ENCODE measurements around the gene LRRC4C. TPM values are rescaled to one million over a fixed set of nuclear protein-coding genes. Genes with fewer than 3 reads are reported as not detected.

LRRC4C gene
- total and polyA plus RNA-seq, 2 experiments from 2014 or later, result 0.35 to 1.1 TPM

GRCh38 chr11:41413843-41414242 is 45.6 kb downstream of the LRRC4C start (continued):
- TF ChIP-seq, protein P1, sequence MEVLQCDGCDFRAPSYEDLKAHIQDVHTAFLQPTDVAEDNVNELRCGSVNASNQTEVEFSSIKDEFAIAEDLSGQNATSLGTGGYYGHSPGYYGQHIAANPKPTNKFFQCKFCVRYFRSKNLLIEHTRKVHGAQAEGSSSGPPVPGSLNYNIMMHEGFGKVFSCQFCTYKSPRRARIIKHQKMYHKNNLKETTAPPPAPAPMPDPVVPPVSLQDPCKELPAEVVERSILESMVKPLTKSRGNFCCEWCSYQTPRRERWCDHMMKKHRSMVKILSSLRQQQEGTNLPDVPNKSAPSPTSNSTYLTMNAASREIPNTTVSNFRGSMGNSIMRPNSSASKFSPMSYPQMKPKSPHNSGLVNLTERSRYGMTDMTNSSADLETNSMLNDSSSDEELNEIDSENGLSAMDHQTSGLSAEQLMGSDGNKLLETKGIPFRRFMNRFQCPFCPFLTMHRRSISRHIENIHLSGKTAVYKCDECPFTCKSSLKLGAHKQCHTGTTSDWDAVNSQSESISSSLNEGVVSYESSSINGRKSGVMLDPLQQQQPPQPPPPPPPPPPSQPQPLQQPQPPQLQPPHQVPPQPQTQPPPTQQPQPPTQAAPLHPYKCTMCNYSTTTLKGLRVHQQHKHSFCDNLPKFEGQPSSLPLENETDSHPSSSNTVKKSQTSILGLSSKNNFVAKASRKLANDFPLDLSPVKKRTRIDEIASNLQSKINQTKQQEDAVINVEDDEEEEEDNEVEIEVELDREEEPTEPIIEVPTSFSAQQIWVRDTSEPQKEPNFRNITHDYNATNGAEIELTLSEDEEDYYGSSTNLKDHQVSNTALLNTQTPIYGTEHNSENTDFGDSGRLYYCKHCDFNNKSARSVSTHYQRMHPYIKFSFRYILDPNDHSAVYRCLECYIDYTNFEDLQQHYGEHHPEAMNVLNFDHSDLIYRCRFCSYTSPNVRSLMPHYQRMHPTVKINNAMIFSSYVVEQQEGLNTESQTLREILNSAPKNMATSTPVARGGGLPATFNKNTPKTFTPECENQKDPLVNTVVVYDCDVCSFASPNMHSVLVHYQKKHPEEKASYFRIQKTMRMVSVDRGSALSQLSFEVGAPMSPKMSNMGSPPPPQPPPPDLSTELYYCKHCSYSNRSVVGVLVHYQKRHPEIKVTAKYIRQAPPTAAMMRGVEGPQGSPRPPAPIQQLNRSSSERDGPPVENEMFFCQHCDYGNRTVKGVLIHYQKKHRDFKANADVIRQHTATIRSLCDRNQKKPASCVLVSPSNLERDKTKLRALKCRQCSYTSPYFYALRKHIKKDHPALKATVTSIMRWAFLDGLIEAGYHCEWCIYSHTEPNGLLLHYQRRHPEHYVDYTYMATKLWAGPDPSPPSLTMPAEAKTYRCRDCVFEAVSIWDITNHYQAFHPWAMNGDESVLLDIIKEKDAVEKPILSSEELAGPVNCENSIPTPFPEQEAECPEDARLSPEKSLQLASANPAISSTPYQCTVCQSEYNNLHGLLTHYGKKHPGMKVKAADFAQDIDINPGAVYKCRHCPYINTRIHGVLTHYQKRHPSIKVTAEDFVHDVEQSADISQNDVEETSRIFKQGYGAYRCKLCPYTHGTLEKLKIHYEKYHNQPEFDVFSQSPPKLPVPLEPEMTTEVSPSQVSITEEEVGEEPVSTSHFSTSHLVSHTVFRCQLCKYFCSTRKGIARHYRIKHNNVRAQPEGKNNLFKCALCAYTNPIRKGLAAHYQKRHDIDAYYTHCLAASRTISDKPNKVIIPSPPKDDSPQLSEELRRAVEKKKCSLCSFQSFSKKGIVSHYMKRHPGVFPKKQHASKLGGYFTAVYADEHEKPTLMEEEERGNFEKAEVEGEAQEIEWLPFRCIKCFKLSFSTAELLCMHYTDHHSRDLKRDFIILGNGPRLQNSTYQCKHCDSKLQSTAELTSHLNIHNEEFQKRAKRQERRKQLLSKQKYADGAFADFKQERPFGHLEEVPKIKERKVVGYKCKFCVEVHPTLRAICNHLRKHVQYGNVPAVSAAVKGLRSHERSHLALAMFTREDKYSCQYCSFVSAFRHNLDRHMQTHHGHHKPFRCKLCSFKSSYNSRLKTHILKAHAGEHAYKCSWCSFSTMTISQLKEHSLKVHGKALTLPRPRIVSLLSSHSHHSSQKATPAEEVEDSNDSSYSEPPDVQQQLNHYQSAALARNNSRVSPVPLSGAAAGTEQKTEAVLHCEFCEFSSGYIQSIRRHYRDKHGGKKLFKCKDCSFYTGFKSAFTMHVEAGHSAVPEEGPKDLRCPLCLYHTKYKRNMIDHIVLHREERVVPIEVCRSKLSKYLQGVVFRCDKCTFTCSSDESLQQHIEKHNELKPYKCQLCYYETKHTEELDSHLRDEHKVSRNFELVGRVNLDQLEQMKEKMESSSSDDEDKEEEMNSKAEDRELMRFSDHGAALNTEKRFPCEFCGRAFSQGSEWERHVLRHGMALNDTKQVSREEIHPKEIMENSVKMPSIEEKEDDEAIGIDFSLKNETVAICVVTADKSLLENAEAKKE (CRISPR knock-in tag; IDR thresholded peaks at IDR 0.05), result no peak
- TF ChIP-seq JUNB (IDR thresholded peaks at IDR 0.05; ENCODE audit: unreplicated experiment), result no peak

- Histone ChIP-seq H3K9me2 (ENCODE audit: insufficient read depth) (no peaks in the 10 kb centered on the region; the same call in 1 of the 2 replicates), H4K20me1 (replicated peaks; ENCODE audit: insufficient read depth) (no peaks in the 10 kb centered on the region), H3F3A (replicated peaks; ENCODE audit: low read depth) (no peaks in the 10 kb centered on the region), H3K36me3 (ENCODE audit: insufficient read depth) (no peaks in the 10 kb centered on the region), H2AFZ (no peak overlapping the region), H3K27me3 (ENCODE audit: insufficient read depth) (no peaks in the 10 kb centered on the region), H3K79me2 (replicated peaks; ENCODE audit: insufficient read depth) (no peaks in the 10 kb centered on the region), H3K4me3 (no peak overlapping the region), H3K4me2 (no peak overlapping the region), H3K27ac (ENCODE audit: low read depth) (no peak overlapping the region), H3K4me1 (ENCODE audit: insufficient read depth) (no peaks in the 10 kb centered on the region)
- DNase-seq (ENCODE audit: low spot score) (no peak), ATAC-seq (no peak)
- Mint-ChIP-seq H3K27ac (no peak overlapping the region), H3K4me3 (no peak overlapping the region), H3K36me3 (ENCODE audit: low read depth) (no peaks in the 10 kb centered on the region), H3K4me1 (peaks cover 18% of the 10 kb centered on the region), H3K9me3 (no peaks in the 10 kb centered on the region), H3K27me3 (ENCODE audit: insufficient read depth, low read depth, poor library complexity) (no peaks in the 10 kb centered on the region)
- no peak for TF ChIP-seq EZH2phosphoT487 (IDR thresholded peaks at IDR 0.05; ENCODE audit: unreplicated experiment)
Measured at GRCh38 chr11:41405812-41406211, 53.6 kb downstream of the LRRC4C start.

GRCh38 chr11:41404109-41404508 is 55.3 kb downstream of the LRRC4C start:
- Histone ChIP-seq H3K36me3 (ENCODE audit: insufficient read depth) (no peaks in the 10 kb centered on the region), H3K4me2 (no peak overlapping the region), H3K9me2 (ENCODE audit: insufficient read depth) (no peaks in the 10 kb centered on the region; the same call in 1 of the 2 replicates), H3K79me2 (replicated peaks; ENCODE audit: insufficient read depth) (no peaks in the 10 kb centered on the region), H2AFZ (no peak overlapping the region), H3K27me3 (ENCODE audit: insufficient read depth) (no peaks in the 10 kb centered on the region), H3K27ac (ENCODE audit: low read depth) (no peak overlapping the region), H3K4me3 (no peak overlapping the region), H3K4me1 (ENCODE audit: insufficient read depth) (no peaks in the 10 kb centered on the region), H4K20me1 (replicated peaks; ENCODE audit: insufficient read depth) (no peaks in the 10 kb centered on the region), H3F3A (replicated peaks; ENCODE audit: low read depth) (no peaks in the 10 kb centered on the region)
- ATAC-seq (no peak), DNase-seq (ENCODE audit: low spot score) (no peak)
- Mint-ChIP-seq H3K4me3 (no peak overlapping the region), H3K4me1 (peaks cover 22% of the 10 kb centered on the region), H3K27me3 (ENCODE audit: insufficient read depth, low read depth, poor library complexity) (no peaks in the 10 kb centered on the region), H3K36me3 (ENCODE audit: low read depth) (no peaks in the 10 kb centered on the region), H3K9me3 (no peaks in the 10 kb centered on the region), H3K27ac (no peak overlapping the region)
- TF ChIP-seq NANOG (IDR thresholded peaks at IDR 0.05; ENCODE audit: borderline replicate concordance) (no peak), CREB1 (CRISPR knock-in tag; IDR thresholded peaks at IDR 0.05; ENCODE audit: low read depth) (no peak), POLR2AphosphoS5 (IDR thresholded peaks at IDR 0.05; ENCODE audit: low read depth) (no peak), EZH2phosphoT487 (IDR thresholded peaks at IDR 0.05; ENCODE audit: unreplicated experiment) (no peak), EZH2 (IDR thresholded peaks at IDR 0.05; ENCODE audit: low read depth, unreplicated experiment) (no peak), STAT1 (IDR thresholded peaks at IDR 0.05; ENCODE audit: unreplicated experiment) (no peak), JUNB (IDR thresholded peaks at IDR 0.05; ENCODE audit: unreplicated experiment) (no peak), ZNF331 (CRISPR knock-in tag; IDR thresholded peaks at IDR 0.05; ENCODE audit: low read depth) (no peak)
- TF ChIP-seq, protein P2, sequence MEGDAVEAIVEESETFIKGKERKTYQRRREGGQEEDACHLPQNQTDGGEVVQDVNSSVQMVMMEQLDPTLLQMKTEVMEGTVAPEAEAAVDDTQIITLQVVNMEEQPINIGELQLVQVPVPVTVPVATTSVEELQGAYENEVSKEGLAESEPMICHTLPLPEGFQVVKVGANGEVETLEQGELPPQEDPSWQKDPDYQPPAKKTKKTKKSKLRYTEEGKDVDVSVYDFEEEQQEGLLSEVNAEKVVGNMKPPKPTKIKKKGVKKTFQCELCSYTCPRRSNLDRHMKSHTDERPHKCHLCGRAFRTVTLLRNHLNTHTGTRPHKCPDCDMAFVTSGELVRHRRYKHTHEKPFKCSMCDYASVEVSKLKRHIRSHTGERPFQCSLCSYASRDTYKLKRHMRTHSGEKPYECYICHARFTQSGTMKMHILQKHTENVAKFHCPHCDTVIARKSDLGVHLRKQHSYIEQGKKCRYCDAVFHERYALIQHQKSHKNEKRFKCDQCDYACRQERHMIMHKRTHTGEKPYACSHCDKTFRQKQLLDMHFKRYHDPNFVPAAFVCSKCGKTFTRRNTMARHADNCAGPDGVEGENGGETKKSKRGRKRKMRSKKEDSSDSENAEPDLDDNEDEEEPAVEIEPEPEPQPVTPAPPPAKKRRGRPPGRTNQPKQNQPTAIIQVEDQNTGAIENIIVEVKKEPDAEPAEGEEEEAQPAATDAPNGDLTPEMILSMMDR (conservative IDR thresholded peaks at IDR 0.05; ENCODE audit: low read depth in 2 of 2), result no peak

All from GM23338 (cell line).